Parathyroid adenoma (tissue), 2 donors: ENCODE measurements around the gene DGKI.
"Not testable (repeated sequence)": the region's sequence is repeated elsewhere in the genome, so short reads cannot be mapped to it uniquely, and the experiment has no call there.

Experiments used
- H2AFZ ChIP-seq: fragments of 300-600 bp; sonication (generic); one replicate; pipeline ENCODE4 v1.7.0; 2017; ENCODE audit warnings: antibody characterized with exemption, mild to moderate bottlenecking
- H3K27ac ChIP-seq: fragments of 300-600 bp; sonication (generic); one replicate; pipeline ENCODE4 v1.7.0; 2017
- H3K27me3 ChIP-seq: fragments of 300-600 bp; sonication (generic); one replicate; pipeline ENCODE4 v1.7.0; 2017; ENCODE audit warnings: low read length; ENCODE audit not compliant: control insufficient read depth, insufficient read depth
- H3K36me3 ChIP-seq: fragments of 300-600 bp; sonication (generic); one replicate; pipeline ENCODE4 v1.7.0; 2017; ENCODE audit warnings: low read length; ENCODE audit not compliant: control insufficient read depth, insufficient read depth
- H3K4me1 ChIP-seq: fragments of 300-600 bp; sonication (generic); one replicate; pipeline ENCODE4 v1.7.0; 2017; ENCODE audit warnings: control low read depth
- H3K4me2 ChIP-seq: fragments of 300-600 bp; sonication (generic); one replicate; pipeline ENCODE4 v1.7.0; 2017; ENCODE audit warnings: low read length
- H3K4me3 ChIP-seq: fragments of 300-600 bp; sonication (generic); one replicate; pipeline ENCODE4 v1.7.0; 2017; ENCODE audit warnings: low read depth, low read length
- H3K79me2 ChIP-seq: fragments of 300-600 bp; sonication (generic); one replicate; pipeline ENCODE4 v1.7.0; 2017; ENCODE audit warnings: control low read depth
- H3K9ac ChIP-seq: fragments of 300-600 bp; sonication (generic); one replicate; pipeline ENCODE4 v1.7.0; 2017; ENCODE audit warnings: mild to moderate bottlenecking
- H3K9me3 ChIP-seq: fragments of 300-600 bp; sonication (generic); one replicate; pipeline ENCODE4 v1.7.0; 2017; ENCODE audit warnings: low read length; ENCODE audit not compliant: control insufficient read depth
- TF ChIP-seq, protein P1 (sequence below): fragments of 300-600 bp; sonication (generic); IDR thresholded peaks from one replicate; pipeline ENCODE4 v1.7.0; 2017; ENCODE audit warnings: antibody characterized with exemption, mild to moderate bottlenecking
- donor health status: primary hyperparathyroidism.

DGKI gene

DNA sequence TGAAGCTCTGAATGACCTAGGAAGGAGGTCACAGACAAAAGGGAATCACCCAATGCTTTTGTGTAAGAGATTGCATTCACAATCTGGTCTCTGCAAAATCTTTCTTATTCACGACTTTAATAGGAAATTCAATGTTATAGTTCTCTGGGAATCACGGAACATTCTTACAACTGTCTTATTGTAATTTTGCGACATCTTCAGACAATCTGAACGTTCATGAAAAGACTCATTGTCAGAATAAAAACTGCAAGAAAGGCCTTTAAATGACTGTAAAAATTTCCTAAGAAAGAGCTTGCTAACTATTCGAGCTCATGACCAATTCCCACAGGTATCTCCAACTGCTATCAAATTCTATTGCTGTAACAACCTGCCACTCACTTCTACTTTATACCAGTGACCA is 130.7 kb downstream of the DGKI start:
- TF ChIP-seq, protein P1, sequence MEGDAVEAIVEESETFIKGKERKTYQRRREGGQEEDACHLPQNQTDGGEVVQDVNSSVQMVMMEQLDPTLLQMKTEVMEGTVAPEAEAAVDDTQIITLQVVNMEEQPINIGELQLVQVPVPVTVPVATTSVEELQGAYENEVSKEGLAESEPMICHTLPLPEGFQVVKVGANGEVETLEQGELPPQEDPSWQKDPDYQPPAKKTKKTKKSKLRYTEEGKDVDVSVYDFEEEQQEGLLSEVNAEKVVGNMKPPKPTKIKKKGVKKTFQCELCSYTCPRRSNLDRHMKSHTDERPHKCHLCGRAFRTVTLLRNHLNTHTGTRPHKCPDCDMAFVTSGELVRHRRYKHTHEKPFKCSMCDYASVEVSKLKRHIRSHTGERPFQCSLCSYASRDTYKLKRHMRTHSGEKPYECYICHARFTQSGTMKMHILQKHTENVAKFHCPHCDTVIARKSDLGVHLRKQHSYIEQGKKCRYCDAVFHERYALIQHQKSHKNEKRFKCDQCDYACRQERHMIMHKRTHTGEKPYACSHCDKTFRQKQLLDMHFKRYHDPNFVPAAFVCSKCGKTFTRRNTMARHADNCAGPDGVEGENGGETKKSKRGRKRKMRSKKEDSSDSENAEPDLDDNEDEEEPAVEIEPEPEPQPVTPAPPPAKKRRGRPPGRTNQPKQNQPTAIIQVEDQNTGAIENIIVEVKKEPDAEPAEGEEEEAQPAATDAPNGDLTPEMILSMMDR = no peak
- Histone ChIP-seq H3K36me3 (no peaks in the 10 kb centered on the region), H3K9me3 (no peaks in the 10 kb centered on the region), H3K4me1 (no peaks in the 10 kb centered on the region), H2AFZ (no peak overlapping the region), H3K27me3 (no peaks in the 10 kb centered on the region), H3K9ac (no peak overlapping the region), H3K4me2 (no peak overlapping the region), H3K4me3 (no peak overlapping the region), H3K27ac (no peak overlapping the region), H3K79me2 (no peaks in the 10 kb centered on the region)

GRCh38 chr7:137715533-137715932 is 131.2 kb downstream of the DGKI start:
- Histone ChIP-seq H3K9me3 (no peaks in the 10 kb centered on the region), H3K36me3 (no peaks in the 10 kb centered on the region), H3K9ac (no peak overlapping the region), H3K4me2 (no peak overlapping the region), H3K79me2 (no peaks in the 10 kb centered on the region), H3K4me1 (no peaks in the 10 kb centered on the region), H3K27me3 (no peaks in the 10 kb centered on the region), H3K4me3 (no peak overlapping the region), H2AFZ (no peak overlapping the region), H3K27ac (no peak overlapping the region)
- TF ChIP-seq, protein P1 = no peak

DNA sequence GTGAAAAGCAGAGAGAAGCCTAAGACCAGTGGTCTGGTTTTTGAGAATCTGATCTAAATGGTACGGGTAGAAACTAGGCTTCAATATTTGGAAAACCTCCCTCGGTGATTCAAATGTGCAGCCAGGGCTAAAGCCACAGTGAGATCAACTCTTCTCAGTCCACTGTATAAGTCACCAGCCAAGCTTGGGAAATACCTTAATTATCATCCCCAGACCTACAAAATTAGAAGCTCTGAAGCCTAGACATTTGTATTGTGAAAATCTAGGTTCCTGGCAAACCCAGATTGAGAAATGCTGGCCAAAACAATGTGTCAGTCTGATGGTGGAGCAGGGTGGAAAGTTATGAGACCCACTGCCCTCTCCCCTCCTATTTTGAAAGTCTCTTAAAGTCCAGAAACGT is 131.7 kb downstream of the DGKI start:
- TF ChIP-seq, protein P1 = no peak
- Histone ChIP-seq H3K9ac (no peak overlapping the region), H3K9me3 (no peaks in the 10 kb centered on the region), H3K4me3 (no peak overlapping the region), H3K36me3 (no peaks in the 10 kb centered on the region), H3K4me2 (no peak overlapping the region), H3K27ac (no peak overlapping the region), H3K4me1 (no peaks in the 10 kb centered on the region), H2AFZ (no peak overlapping the region), H3K27me3 (no peaks in the 10 kb centered on the region), H3K79me2 (no peaks in the 10 kb centered on the region)

DNA sequence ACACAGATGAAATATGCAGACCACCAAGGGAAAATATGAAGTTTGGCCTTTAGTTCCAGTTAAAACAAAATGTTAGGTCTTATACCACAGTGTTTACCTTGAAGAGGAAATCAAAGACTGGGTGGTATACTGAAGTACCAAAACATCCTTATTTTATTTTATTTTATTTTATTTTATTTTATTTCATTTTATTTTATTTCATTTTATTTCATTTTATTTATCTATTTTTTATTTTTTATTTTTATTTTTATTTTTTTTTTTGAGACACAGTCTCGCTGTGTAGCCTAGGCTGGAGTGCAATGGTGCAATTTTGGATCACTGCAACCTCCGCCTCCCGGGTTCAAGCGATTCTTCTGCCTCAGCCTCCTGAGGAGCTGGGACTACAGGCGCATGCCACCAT is 140.4 kb downstream of the DGKI start:
- not testable (repeated sequence) for H3K9me3 ChIP-seq, H3K4me2 ChIP-seq, H3K79me2 ChIP-seq, H3K4me1 ChIP-seq, H3K27ac ChIP-seq, H3K36me3 ChIP-seq, H2AFZ ChIP-seq, H3K4me3 ChIP-seq, H3K27me3 ChIP-seq, H3K9ac ChIP-seq

GRCh38 chr7:137704723-137705122 is 142.1 kb downstream of the DGKI start:
- Histone ChIP-seq H3K4me3 (no peak overlapping the region), H3K4me2 (no peak overlapping the region), H3K27ac (no peak overlapping the region), H3K4me1 (no peaks in the 10 kb centered on the region), H3K79me2 (no peaks in the 10 kb centered on the region), H2AFZ (no peak overlapping the region), H3K9me3 (peaks cover 2% of the 10 kb centered on the region), H3K9ac (no peak overlapping the region), H3K27me3 (no peaks in the 10 kb centered on the region), H3K36me3 (no peaks in the 10 kb centered on the region)
- TF ChIP-seq, protein P1 = no peak
